DND-41 (cell line): Measurements from ENCODE around the gene RTP4.

ENCODE experiments used
- ATAC-seq: fragments of 200-7000 bp; cut with Tn5 transposase; 3 replicates; pipeline ENCODE4 v1.9.1; 2021; ENCODE audit warnings: low read depth; ENCODE audit not compliant: insufficient read depth
- DNase-seq: peaks from one replicate; pipeline ENCODE4 v3.0.0-alpha.2; 2020
- H2AFZ ChIP-seq: 2 replicates; pipeline ENCODE4 v1.6.0; 2012; ENCODE audit warnings: low read depth, low read length
- H3K27ac ChIP-seq: 2 replicates; pipeline ENCODE4 v1.5.1; 2012; ENCODE audit warnings: low read length, inconsistent platforms
- H3K27me3 ChIP-seq: fragments of 200-600 bp; sonication (generic); 2 replicates; pipeline ENCODE4 v1.6.0; 2012; ENCODE audit warnings: low read length, mild to moderate bottlenecking, inconsistent platforms; ENCODE audit not compliant: insufficient read depth, poor library complexity
- H3K36me3 ChIP-seq: 2 replicates; pipeline ENCODE4 v1.5.1; 2012; ENCODE audit warnings: low read length, inconsistent platforms; ENCODE audit not compliant: insufficient read depth
- H3K4me1 ChIP-seq: 2 replicates; pipeline ENCODE4 v1.5.1; 2012; ENCODE audit warnings: mild to moderate bottlenecking, low read length; ENCODE audit not compliant: insufficient read depth
- H3K4me2 ChIP-seq: 2 replicates; pipeline ENCODE4 v1.6.0; 2012; ENCODE audit warnings: mild to moderate bottlenecking, moderate library complexity, low read length, inconsistent platforms; ENCODE audit not compliant: insufficient read depth
- H3K4me3 ChIP-seq, 2 experiments: fragments of 200-600 bp in 1 of 2; shearing (Covaris generic) in 1 of 2; 2 replicates each; pipeline ENCODE4 v1.5.1; 2012 to 2016; ENCODE audit warnings: inconsistent platforms in 2 of 2, low read length in 2 of 2, mild to moderate bottlenecking in 2 of 2, low read depth in 1 of 2, moderate library complexity in 1 of 2
- H3K79me2 ChIP-seq: 2 replicates; pipeline ENCODE4 v1.6.0; 2012; ENCODE audit warnings: low read length, inconsistent platforms; ENCODE audit not compliant: insufficient read depth
- H3K9ac ChIP-seq: 2 replicates; pipeline ENCODE4 v1.6.0; 2012; ENCODE audit warnings: low read depth, mild to moderate bottlenecking, inconsistent platforms, low read length, moderate library complexity
- H3K9me3 ChIP-seq: 2 replicates; pipeline ENCODE4 v1.5.1; 2012; ENCODE audit warnings: low read length, moderate library complexity, mild to moderate bottlenecking, inconsistent platforms; ENCODE audit not compliant: insufficient read depth, severe bottlenecking
- H4K20me1 ChIP-seq: 2 replicates; pipeline ENCODE4 v1.6.0; 2012; ENCODE audit warnings: low read length; ENCODE audit not compliant: insufficient read depth
- EZH2 ChIP-seq: IDR thresholded peaks from 3 replicates; pipeline ENCODE4 v1.6.1; 2012; ENCODE audit warnings: borderline replicate concordance, low read depth, mild to moderate bottlenecking, moderate library complexity, low read length, inconsistent platforms; ENCODE audit not compliant: severe bottlenecking
- TF ChIP-seq, protein P1 (sequence below): IDR thresholded peaks from 2 replicates; pipeline ENCODE4 v1.5.1; 2012; ENCODE audit warnings: borderline replicate concordance, low read length, moderate library complexity, mild to moderate bottlenecking; ENCODE audit not compliant: poor library complexity, severe bottlenecking; ENCODE audit errors: extremely low read depth

Gene RTP4

DNA sequence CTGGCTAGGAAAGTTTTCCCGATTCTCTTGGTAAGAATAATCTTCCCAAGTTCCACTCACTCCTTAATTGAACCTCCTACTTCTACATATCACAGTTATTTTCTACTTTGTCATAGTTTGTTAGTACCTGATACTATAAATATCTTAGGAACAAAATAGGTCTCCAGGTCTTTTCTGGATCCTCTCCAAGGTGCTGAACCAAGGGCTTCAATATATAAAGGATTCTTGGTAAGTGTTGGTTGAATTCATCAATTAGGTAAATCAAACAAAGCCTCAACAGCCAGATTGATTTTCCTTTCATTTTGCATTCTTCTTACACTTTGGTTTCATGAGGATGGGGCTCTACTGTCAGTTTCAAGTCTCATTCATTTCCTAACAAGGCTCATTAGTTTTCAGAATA, 27.6 kb upstream of the RTP4 start:
- ATAC-seq: no peak
- Histone ChIP-seq H4K20me1 (no peaks in the 10 kb centered on the region), H2AFZ (no peak overlapping the region), H3K79me2 (no peaks in the 10 kb centered on the region), H3K4me1 (no peaks in the 10 kb centered on the region), H3K9me3 (no peaks in the 10 kb centered on the region), H3K9ac (no peak overlapping the region), H3K4me3 (no peak overlapping the region), H3K4me2 (no peak overlapping the region), H3K36me3 (no peaks in the 10 kb centered on the region), H3K27me3 (peaks cover 10% of the 10 kb centered on the region), H3K27ac (no peak overlapping the region)
- DNase-seq: no peak
- TF ChIP-seq, protein P1, sequence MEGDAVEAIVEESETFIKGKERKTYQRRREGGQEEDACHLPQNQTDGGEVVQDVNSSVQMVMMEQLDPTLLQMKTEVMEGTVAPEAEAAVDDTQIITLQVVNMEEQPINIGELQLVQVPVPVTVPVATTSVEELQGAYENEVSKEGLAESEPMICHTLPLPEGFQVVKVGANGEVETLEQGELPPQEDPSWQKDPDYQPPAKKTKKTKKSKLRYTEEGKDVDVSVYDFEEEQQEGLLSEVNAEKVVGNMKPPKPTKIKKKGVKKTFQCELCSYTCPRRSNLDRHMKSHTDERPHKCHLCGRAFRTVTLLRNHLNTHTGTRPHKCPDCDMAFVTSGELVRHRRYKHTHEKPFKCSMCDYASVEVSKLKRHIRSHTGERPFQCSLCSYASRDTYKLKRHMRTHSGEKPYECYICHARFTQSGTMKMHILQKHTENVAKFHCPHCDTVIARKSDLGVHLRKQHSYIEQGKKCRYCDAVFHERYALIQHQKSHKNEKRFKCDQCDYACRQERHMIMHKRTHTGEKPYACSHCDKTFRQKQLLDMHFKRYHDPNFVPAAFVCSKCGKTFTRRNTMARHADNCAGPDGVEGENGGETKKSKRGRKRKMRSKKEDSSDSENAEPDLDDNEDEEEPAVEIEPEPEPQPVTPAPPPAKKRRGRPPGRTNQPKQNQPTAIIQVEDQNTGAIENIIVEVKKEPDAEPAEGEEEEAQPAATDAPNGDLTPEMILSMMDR: no peak
- no peak for TF ChIP-seq EZH2

GRCh38 chr3:187342255-187342654, 25.9 kb upstream of the RTP4 start:
- DNase-seq (no peak), ATAC-seq (no peak)
- Histone ChIP-seq H3K9me3 (no peaks in the 10 kb centered on the region), H3K36me3 (no peaks in the 10 kb centered on the region), H3K9ac (no peak overlapping the region), H2AFZ (no peak overlapping the region), H3K27me3 (peaks cover 3% of the 10 kb centered on the region), H3K4me2 (no peak overlapping the region), H3K79me2 (no peaks in the 10 kb centered on the region), H3K27ac (no peak overlapping the region), H3K4me3 (no peak overlapping the region), H3K4me1 (no peaks in the 10 kb centered on the region), H4K20me1 (no peaks in the 10 kb centered on the region)
- TF ChIP-seq, protein P1: no peak
- TF ChIP-seq EZH2: no peak

DNA sequence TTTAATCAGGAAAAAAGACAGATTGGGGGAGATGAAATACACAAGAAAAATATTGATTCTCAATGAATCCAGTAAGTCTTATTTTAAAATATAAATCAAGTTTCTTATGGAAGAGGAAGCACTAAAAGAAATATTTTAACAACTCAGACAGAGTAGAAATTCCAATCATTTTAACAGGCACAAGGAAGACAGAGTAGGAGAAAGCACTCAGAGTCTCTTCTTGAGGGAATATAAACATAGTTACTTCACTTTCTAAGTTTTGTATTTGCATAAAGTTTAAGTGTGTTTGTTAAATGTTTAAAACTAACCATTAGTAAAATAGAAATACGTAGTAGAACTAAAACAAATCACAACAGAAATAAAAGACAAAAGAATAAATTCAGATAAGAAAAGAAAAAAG, 24.5 kb upstream of the RTP4 start:
- H3K9ac ChIP-seq: no peak overlapping the region
- no peak for ATAC-seq
- no peaks in the 10 kb centered on the region for H3K79me2 ChIP-seq
- H4K20me1 ChIP-seq: no peaks in the 10 kb centered on the region
- H3K9me3 ChIP-seq: no peaks in the 10 kb centered on the region
- H3K4me3 ChIP-seq: no peak overlapping the region
- H3K27ac ChIP-seq: no peak overlapping the region
- no peaks in the 10 kb centered on the region for H3K4me1 ChIP-seq
- no peak overlapping the region for H3K4me2 ChIP-seq
- no peak overlapping the region for H2AFZ ChIP-seq
- no peaks in the 10 kb centered on the region for H3K27me3 ChIP-seq
- DNase-seq: no peak
- H3K36me3 ChIP-seq: no peaks in the 10 kb centered on the region
- TF ChIP-seq, protein P1: no peak
